GM21526 (cell line): ENCODE results near the gene SLC1A2.

Experiments used
- ATAC-seq: cut with Tn5 transposase; IDR thresholded peaks from one replicate; pipeline ENCODE4 v1.9.1; 2021; ENCODE audit warnings: moderate library complexity; ENCODE audit not compliant: unreplicated experiment, low FRiP score

The SLC1A2 gene

DNA sequence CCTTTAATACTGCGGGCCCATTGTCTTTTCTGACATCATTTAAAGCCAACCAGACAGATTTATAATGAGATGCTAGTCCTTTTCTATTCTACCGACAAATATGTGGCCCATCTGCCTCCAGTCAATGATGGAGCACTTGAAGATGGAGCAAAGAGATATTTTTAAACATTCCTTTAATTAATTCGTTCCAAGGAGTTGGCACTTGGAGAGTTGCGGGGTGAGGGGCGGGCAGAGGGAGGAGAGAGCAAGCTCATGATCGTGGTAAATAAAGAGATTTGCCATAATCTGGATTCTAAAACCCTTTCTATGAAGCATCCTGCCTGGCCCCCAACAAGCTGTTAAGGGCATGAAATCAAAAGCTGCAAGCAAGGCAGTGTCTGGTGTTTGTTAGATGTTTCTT lies 5.0 kb downstream of the SLC1A2 start:
- ATAC-seq: no peak

- ATAC-seq: no peak
Observed at GRCh38 chr11:35413598-35413997, 5.8 kb downstream of the SLC1A2 start.

- no peak for ATAC-seq
Observed at GRCh38 chr11:35412285-35412684, 7.1 kb downstream of the SLC1A2 start.

GRCh38 chr11:35407041-35407440 lies 12.3 kb downstream of the SLC1A2 start:
- ATAC-seq: no peak

- no peak for ATAC-seq
Observed at GRCh38 chr11:35404388-35404775, 15.0 kb downstream of the SLC1A2 start.

GRCh38 chr11:35403765-35404387 lies 15.5 kb downstream of the SLC1A2 start:
- no peak for ATAC-seq

DNA sequence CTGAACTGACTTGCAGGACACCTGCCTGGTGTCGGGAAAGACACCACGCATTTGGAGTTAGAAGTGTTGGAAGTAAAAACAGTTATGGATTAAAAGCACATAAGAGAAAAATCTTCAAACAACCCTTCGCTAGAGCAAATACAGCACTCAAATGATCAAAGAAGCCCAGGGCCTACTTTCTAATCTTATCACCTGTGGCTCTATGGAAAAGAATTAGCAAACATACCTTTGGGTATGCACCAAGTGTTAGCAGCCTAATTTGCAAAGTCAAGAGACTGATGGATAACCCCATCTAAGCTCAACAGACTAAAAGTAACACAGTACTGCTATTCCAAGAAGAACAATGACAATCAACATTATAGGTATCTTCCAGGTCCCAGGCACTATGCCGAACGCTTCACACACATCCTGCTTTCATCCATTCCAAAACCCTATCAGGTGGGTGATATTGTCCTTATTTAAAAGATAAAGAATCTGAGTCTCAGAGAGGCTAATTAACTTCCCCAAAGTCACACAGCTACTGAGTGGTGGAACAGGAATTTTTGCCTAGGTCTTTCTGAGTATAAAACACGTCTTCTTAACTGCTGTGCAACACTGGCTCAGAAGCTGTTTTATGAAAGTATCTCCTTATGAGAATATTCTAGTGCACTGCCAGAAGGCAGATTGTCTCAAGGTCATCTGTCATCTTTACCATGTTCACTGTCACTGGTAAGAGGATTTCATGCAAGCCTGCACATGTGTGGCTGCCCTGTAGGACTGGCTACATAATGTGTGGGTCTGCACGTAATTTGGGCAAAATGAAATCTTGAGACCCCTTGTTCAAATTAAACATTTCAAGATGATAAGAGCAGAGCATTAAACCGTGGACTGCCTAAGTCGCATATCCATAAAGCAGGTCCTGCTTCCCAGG lies 16.4 kb downstream of the SLC1A2 start:
- ATAC-seq: no peak

DNA sequence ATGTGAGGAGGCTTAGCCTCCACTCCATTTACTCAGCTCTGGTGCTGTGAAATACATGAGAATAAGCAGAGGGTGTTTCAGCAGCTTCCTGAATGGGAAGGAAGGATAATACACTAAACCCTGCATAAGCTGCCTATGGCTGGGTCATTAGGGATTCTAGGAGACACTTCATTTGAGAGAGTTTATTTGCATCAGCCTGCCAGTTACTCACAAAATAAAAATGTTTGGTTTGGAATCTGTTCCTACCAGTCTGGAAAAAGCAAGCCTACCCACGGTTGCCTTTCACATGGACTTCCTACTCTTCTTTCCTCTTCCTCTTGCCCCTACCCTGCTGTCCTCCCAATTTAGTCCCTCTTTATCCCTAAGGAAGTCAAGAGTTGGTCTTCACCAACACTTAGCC lies 20.5 kb downstream of the SLC1A2 start:
- ATAC-seq: no peak

- ATAC-seq: no peak
Observed at GRCh38 chr11:35394941-35395340, 24.4 kb downstream of the SLC1A2 start.

DNA sequence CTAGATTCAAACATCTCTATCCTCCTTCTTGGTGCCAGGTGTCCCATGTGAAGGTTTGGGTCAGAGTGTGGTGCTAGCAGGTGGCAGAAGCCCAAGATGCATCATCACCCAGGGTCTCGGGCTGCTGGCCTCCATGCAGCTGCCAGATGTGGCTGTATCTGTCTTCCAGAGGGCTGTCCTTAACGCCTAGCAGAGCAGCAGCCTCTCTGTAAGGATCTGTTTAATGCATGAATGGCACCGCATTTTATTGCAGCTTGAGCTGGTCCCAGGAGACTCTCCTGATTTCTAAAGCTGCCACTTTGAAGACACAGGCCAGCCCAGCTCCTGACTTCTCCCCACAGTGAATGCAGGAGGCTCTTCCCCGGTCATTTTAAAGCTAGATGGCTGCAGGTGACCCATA lies 26.3 kb downstream of the SLC1A2 start:
- ATAC-seq: no peak

- no peak for ATAC-seq
Observed at GRCh38 chr11:35391922-35392688, 27.3 kb downstream of the SLC1A2 start.

GRCh38 chr11:35390737-35391682 lies 28.3 kb downstream of the SLC1A2 start:
- ATAC-seq: peak; percentile 85

DNA sequence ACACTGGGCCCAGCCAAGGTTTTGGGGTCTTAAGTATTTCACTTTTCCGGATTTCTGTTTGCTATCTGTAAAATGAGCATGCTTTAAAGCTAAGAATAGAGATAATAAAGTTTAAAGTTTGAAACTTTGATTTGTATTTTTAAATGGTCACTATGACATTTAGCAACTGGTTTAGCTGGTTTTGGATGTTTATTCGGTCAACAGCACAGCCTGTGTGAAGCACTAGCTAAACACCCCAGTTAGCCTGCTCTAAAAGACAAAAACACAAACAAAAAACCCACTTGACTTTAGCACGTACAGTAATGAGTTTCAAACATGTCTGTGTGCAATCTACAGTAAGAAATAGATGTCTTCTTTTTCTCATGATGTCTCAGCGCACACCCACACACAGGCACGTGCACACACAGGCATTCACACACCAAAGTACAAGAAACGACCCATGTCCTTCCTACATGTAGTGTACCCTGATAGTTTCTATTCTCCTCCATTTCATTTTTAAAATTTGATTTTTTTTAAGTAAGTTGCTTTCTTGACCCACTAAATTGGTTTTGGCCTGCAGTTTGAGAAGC lies 29.4 kb downstream of the SLC1A2 start:
- ATAC-seq: no peak

- ATAC-seq: no peak
Observed at GRCh38 chr11:35389112-35389511, 30.2 kb downstream of the SLC1A2 start.

GRCh38 chr11:35388061-35388460 lies 31.3 kb downstream of the SLC1A2 start:
- ATAC-seq: no peak

- ATAC-seq: no peak
Observed at GRCh38 chr11:35387111-35387982, 32.0 kb downstream of the SLC1A2 start.

GRCh38 chr11:35383953-35384352 lies 35.4 kb downstream of the SLC1A2 start:
- no peak for ATAC-seq

DNA sequence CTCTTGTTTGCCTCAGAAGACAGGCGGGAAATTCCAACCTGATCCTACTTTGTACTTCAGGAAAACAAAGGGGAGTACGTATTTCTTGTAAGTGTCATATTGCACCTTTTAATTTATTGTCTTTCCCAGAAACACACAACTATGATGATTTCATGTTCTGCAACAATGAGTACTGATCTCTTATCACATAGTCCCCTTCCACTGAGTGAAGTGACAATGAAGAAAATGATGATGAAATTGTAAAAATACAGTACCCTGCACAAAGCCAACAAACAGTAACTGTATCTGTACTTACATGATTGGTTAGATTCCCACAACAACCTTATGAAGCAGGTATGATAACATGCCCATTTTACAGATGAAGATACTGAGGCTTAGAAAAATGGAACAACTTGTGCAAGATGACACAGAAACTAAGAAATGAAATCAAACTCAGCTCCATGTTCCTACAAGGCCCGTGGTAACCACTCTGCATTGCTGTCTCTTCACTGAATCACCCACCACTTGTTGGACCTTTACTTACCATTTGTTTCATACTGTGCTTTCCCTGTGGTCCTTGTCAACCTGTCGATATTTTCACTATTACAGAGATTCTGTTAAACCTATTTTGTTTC lies 37.5 kb downstream of the SLC1A2 start:
- ATAC-seq: no peak
